HepG2 (cell line): ENCODE results near the gene NBEA. TPM values are rescaled to one million over a fixed set of nuclear protein-coding genes. Genes with fewer than 3 reads are reported as not detected.

Experiments
- ATAC-seq: fragments of 200-7000 bp; cut with Tn5 transposase; 3 replicates; pipeline ENCODE4 v1.9.1; 2020; ENCODE audit warnings: mild to moderate bottlenecking, moderate library complexity
- BruUV-seq: library from RNA; stranded (reverse); fragments of 400-500 nt; replicated peaks from 2 replicates; lab custom pipeline; 2021; lab: Mats Ljungman, UMichigan
- CTCF ChIA-PET: fragments of 300-600 bp; formaldehyde crosslinking; extraction: SDS; loops from one replicate; lab custom pipeline; 2021; ENCODE audit warnings: low total read pairs, inconsistent platforms, low intra/inter-chr PET ratio; lab: Yijun Ruan, JAX
- POLR2A ChIA-PET: fragments of 350-600 bp; sonication (Branson Sonifier 250); formaldehyde crosslinking; loops from one replicate; lab custom pipeline; 2020; ENCODE audit warnings: antibody characterized with exemption, inconsistent platforms; lab: Yijun Ruan, JAX
- DNase-seq: peaks from one replicate; pipeline ENCODE4 v3.0.0-alpha.2; 2015; ENCODE audit warnings: low spot score
- FAIRE-seq: peaks from 3 replicates; lab custom pipeline; 2011; peaks lifted over from hg19 to GRCh38; lab: Jason Lieb, UNC
- H2AFZ ChIP-seq: one replicate; pipeline ENCODE4 v1.6.1; 2011; ENCODE audit warnings: low read length, inconsistent platforms
- H3K27ac ChIP-seq: fragments of 300-600 bp; 3 replicates; pipeline ENCODE4 v1.8.0; 2011; ENCODE audit warnings: mixed run types, mild to moderate bottlenecking, mixed read lengths, low read length, inconsistent platforms; ENCODE audit not compliant: insufficient read depth; ENCODE audit errors: extremely low read length
- H3K27me3 ChIP-seq, 2 experiments: fragments of 200-600 bp in 1 of 2; 2 replicates in 1 of 2; 3 replicates in 1 of 2; pipeline versions ENCODE4 v1.6.0 to v1.8.0; 2011; ENCODE audit warnings: low read length in 2 of 2, mild to moderate bottlenecking in 2 of 2, moderate library complexity in 2 of 2, inconsistent platforms in 1 of 2; ENCODE audit not compliant: insufficient read depth in 2 of 2, control insufficient read depth in 1 of 2
- H3K36me3 ChIP-seq, 2 experiments: fragments of 200-600 bp in 1 of 2; replicated peaks in 1 of 2; 2 replicates in 1 of 2; 3 replicates in 1 of 2; pipeline versions ENCODE4 v1.5.1 to v1.8.0; 2011; ENCODE audit warnings: low read length in 2 of 2, inconsistent platforms in 1 of 2; ENCODE audit not compliant: insufficient read depth in 2 of 2, control insufficient read depth in 1 of 2
- H3K4me1 ChIP-seq: 2 replicates; pipeline ENCODE4 v1.5.1; 2012; ENCODE audit warnings: low read length, inconsistent platforms; ENCODE audit not compliant: insufficient read depth
- H3K4me2 ChIP-seq: 2 replicates; pipeline ENCODE4 v1.6.0; 2011; ENCODE audit warnings: low read depth, low read length, inconsistent platforms
- H3K4me3 ChIP-seq, 3 experiments: fragments of 200-600 bp in 1 of 3; sonication (generic), shearing (Covaris generic) in 1 of 3; replicated peaks in 1 of 3; 2 replicates each; pipeline ENCODE4 v1.5.1; 2011 to 2016; ENCODE audit warnings: low read length in 3 of 3, inconsistent platforms in 2 of 3, low read depth in 2 of 3, mild to moderate bottlenecking in 2 of 3, control low read depth in 1 of 3, mixed read lengths in 1 of 3; ENCODE audit not compliant: insufficient read depth in 1 of 3
- H3K79me2 ChIP-seq: one replicate; pipeline ENCODE4 v1.6.1; 2011; ENCODE audit warnings: low read length, inconsistent platforms; ENCODE audit not compliant: insufficient read depth
- H3K9ac ChIP-seq: 2 replicates; pipeline ENCODE4 v1.6.0; 2011; ENCODE audit warnings: mild to moderate bottlenecking, low read depth, low read length, inconsistent platforms; ENCODE audit not compliant: insufficient read depth
- H3K9me3 ChIP-seq: 2 replicates; pipeline ENCODE4 v1.5.1; 2012; ENCODE audit warnings: mild to moderate bottlenecking, low read length
- H4K20me1 ChIP-seq: 2 replicates; pipeline ENCODE4 v1.6.0; 2011; ENCODE audit warnings: inconsistent platforms, mild to moderate bottlenecking, low read length, moderate library complexity; ENCODE audit not compliant: insufficient read depth
- IRF2 ChIP-seq: IDR thresholded peaks from 2 replicates; pipeline ENCODE4 v1.6.1; 2018; ENCODE audit warnings: missing genetic modification reagents, missing compliant biosample characterization
- MED8 ChIP-seq: sonication (generic); formaldehyde crosslinking; IDR thresholded peaks from 2 replicates; pipeline ENCODE4 v1.8.1; 2023; ENCODE audit warnings: mild to moderate bottlenecking, missing genetic modification reagents; ENCODE audit not compliant: insufficient replicate concordance
- MTF1 ChIP-seq: sonication (generic); formaldehyde crosslinking; IDR thresholded peaks from 2 replicates; pipeline ENCODE4 v1.5.0; 2020; ENCODE audit warnings: missing genetic modification reagents
- MZF1 ChIP-seq: sonication (generic); formaldehyde crosslinking; IDR thresholded peaks from 2 replicates; pipeline ENCODE4 v1.8.1; 2023; ENCODE audit warnings: mild to moderate bottlenecking, missing genetic modification reagents, borderline replicate concordance
- TRIM24 ChIP-seq: sonication (generic); formaldehyde crosslinking; IDR thresholded peaks from 2 replicates; pipeline ENCODE4 v1.8.0; 2022; ENCODE audit warnings: mild to moderate bottlenecking, missing genetic modification reagents
- ZC3H4 ChIP-seq: sonication (generic); formaldehyde crosslinking; IDR thresholded peaks from 2 replicates; pipeline ENCODE4 v1.4.0; 2020; ENCODE audit warnings: missing genetic modification reagents, borderline replicate concordance
- ZFP1 ChIP-seq: IDR thresholded peaks from 2 replicates; pipeline ENCODE4 v1.6.1; 2016
- ZNF20 ChIP-seq: sonication (generic); formaldehyde crosslinking; IDR thresholded peaks from 2 replicates; pipeline ENCODE4 v1.4.0; 2020; ENCODE audit warnings: mild to moderate bottlenecking, moderate library complexity, missing genetic modification reagents
- ZNF543 ChIP-seq: sonication (generic); formaldehyde crosslinking; IDR thresholded peaks from 2 replicates; pipeline ENCODE4 v1.4.0; 2020; ENCODE audit warnings: mild to moderate bottlenecking, missing genetic modification reagents
- ZNF549 ChIP-seq: sonication (generic); formaldehyde crosslinking; IDR thresholded peaks from 2 replicates; pipeline ENCODE4 v1.5.0; 2020; ENCODE audit warnings: missing genetic modification reagents
- ZSCAN30 ChIP-seq: sonication (generic); formaldehyde crosslinking; IDR thresholded peaks from 2 replicates; pipeline ENCODE4 v1.5.0; 2020; ENCODE audit warnings: mild to moderate bottlenecking, missing genetic modification reagents
- WGBS: methylation state at CpG from one replicate; pipeline ENCODE4 v1.1.6; 2017; ENCODE audit warnings: low lambda C conversion rate; 5-methylcytosine and 5-hydroxymethylcytosine counted together
- in situ Hi-C: cut with HindIII; loops from 2 replicates; pipeline ENCODE4 v1.10.0; 2017; ENCODE audit warnings: low pct_unique_long_range_greater_than_20kb; ENCODE audit not compliant: extremely low pct_ligation_motif_present
- intact Hi-C: fragments of 100-400 bp; cut with micrococcal nuclease; formaldehyde crosslinking; loops from one replicate; pipeline ENCODE4 v1.10.0; 2022; ENCODE audit not compliant: unreplicated experiment
- polyA plus RNA-seq, 8 experiments: library from polyadenylated mRNA; depleted of rRNA in 3 of 8; stranded (reverse) in 7 of 8; unstranded in 1 of 8; fragments of >200 nt; fragmentation: Illumina TruSeq in 4 of 8; extraction: Trizol in 4 of 8; gene quantifications; 2 replicates each; pipeline versions ENCODE4 v1.2.1 to v1.2.3, GENCODE V29; 2011 to 2016; ENCODE audit warnings: low read depth in 4 of 8, missing spikeins in 1 of 8, mixed read lengths in 1 of 8; ENCODE audit not compliant: insufficient read depth in 1 of 8
- total RNA-seq, 5 experiments: library from RNA; depleted of rRNA; stranded (reverse); fragments of >200 nt; fragmentation: Illumina TruSeq; extraction: Trizol; gene quantifications; 2 replicates each; pipeline ENCODE4 v1.2.3, GENCODE V29; 2016; ENCODE audit warnings: low read depth in 1 of 5
- TF ChIP-seq, protein P1 (sequence below): sonication (generic); formaldehyde crosslinking; IDR thresholded peaks from 2 replicates; pipeline ENCODE4 v1.4.0; 2020; ENCODE audit warnings: mild to moderate bottlenecking, low read depth, missing genetic modification reagents
- TF ChIP-seq, protein P2 (sequence below): sonication (generic); formaldehyde crosslinking; IDR thresholded peaks from 2 replicates; pipeline ENCODE4 v1.8.1; 2022; ENCODE audit warnings: mild to moderate bottlenecking, missing genetic modification reagents

The NBEA gene
- total and polyA plus RNA-seq, 2 of the 13 experiments (the other 11 are each of a cell fraction or from before 2014, with no cell fraction given), result 2.7 to 2.8 TPM

DNA sequence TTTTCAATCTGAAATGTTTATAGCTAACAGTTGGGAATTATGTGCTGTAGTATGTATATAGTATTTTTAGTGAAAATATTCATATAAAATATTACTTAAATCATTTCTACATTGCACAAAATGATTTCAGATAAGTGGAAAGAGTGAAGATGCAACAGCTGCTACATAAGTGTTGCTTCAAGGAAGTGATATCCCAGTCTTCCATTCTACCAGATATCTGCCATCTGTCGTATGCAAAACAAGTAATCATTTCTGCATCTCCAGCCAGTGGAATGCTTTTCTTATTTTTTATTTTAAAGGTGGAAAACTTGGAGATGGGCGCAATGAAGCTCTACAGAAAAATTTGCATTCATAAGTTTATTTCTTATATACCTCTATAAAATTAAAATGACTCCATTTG is 687.0 kb downstream of the NBEA start:
- H3K9me3 ChIP-seq, result no peaks in the 10 kb centered on the region
- intact Hi-C loops, result no loop called here
- no peak overlapping the region for H2AFZ ChIP-seq
- no peak for DNase-seq
- no peaks in the 10 kb centered on the region for H3K36me3 ChIP-seq
- 59% methylated on average over 2 of the region's 2 CpGs for WGBS
- peaks cover 4% of the 10 kb centered on the region; the same call in 1 of the 2 replicates for H3K4me1 ChIP-seq
- H3K27ac ChIP-seq, result no peak overlapping the region
- no peaks in the 10 kb centered on the region for H3K27me3 ChIP-seq
- no peak for ATAC-seq
- no peaks in the 10 kb centered on the region for H3K79me2 ChIP-seq
- no peak for FAIRE-seq
- H3K9ac ChIP-seq, result no peak overlapping the region
- CTCF ChIA-PET, result no interaction called here
- POLR2A ChIA-PET, result no interaction called here
- no TSS peak for BruUV-seq
- H3K4me2 ChIP-seq, result no peak overlapping the region
- in situ Hi-C loops, result no loop called here
- no peak overlapping the region for H3K4me3 ChIP-seq
- no peaks in the 10 kb centered on the region for H4K20me1 ChIP-seq
- TF ChIP-seq ZNF20 (CRISPR knock-in tag) (no peak), TRIM24 (CRISPR knock-in tag) (no peak), ZSCAN30 (CRISPR knock-in tag) (no peak), ZFP1 (no peak), IRF2 (CRISPR knock-in tag) (no peak), MTF1 (CRISPR knock-in tag) (no peak), MZF1 (CRISPR knock-in tag) (no peak), MED8 (CRISPR knock-in tag) (no peak), ZC3H4 (CRISPR knock-in tag) (no peak), ZNF543 (no peak), ZNF549 (CRISPR knock-in tag) (no peak)
- TF ChIP-seq, protein P1, sequence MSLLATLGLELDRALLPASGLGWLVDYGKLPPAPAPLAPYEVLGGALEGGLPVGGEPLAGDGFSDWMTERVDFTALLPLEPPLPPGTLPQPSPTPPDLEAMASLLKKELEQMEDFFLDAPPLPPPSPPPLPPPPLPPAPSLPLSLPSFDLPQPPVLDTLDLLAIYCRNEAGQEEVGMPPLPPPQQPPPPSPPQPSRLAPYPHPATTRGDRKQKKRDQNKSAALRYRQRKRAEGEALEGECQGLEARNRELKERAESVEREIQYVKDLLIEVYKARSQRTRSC (CRISPR knock-in tag), result no peak
- TF ChIP-seq, protein P2, sequence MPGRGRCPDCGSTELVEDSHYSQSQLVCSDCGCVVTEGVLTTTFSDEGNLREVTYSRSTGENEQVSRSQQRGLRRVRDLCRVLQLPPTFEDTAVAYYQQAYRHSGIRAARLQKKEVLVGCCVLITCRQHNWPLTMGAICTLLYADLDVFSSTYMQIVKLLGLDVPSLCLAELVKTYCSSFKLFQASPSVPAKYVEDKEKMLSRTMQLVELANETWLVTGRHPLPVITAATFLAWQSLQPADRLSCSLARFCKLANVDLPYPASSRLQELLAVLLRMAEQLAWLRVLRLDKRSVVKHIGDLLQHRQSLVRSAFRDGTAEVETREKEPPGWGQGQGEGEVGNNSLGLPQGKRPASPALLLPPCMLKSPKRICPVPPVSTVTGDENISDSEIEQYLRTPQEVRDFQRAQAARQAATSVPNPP (CRISPR knock-in tag), result no peak
